Measurements from ENCODE around the gene IFFO2.

Gene IFFO2

GRCh38 chr1:18882486-18882885, 74.0 kb downstream of the IFFO2 start:
- TF ChIP-seq CTCF (IDR thresholded peaks at IDR 0.05; ENCODE audit: low read depth, low read length, poor library complexity, severe bottlenecking) (no peak), EZH2phosphoT487 (IDR thresholded peaks at IDR 0.05; ENCODE audit: borderline replicate concordance, low read length) (no peak)
- H3K79me2 ChIP-seq (ENCODE audit: control insufficient read depth, low read length) = no peaks in the 10 kb centered on the region
- H3K4me3 ChIP-seq (ENCODE audit: low read length) = no peak overlapping the region
- H3K9me3 ChIP-seq (ENCODE audit: control insufficient read depth, insufficient read depth, low read length) = no peaks in the 10 kb centered on the region
- H4K20me1 ChIP-seq (ENCODE audit: control insufficient read depth, insufficient read depth, low read depth, low read length) = no peaks in the 10 kb centered on the region; the same call in 1 of the 2 replicates
- no peaks in the 10 kb centered on the region for H3K4me1 ChIP-seq (ENCODE audit: control insufficient read depth, low read length)
- no peaks in the 10 kb centered on the region for H3K27me3 ChIP-seq (ENCODE audit: control insufficient read depth, low read length)
- no peaks in the 10 kb centered on the region for H3K9me2 ChIP-seq (replicated peaks; ENCODE audit: control insufficient read depth, low read length)
- H3K27ac ChIP-seq (ENCODE audit: low read depth, low read length) = no peak overlapping the region
- no peaks in the 10 kb centered on the region for H3F3A ChIP-seq (ENCODE audit: control insufficient read depth, insufficient read depth)
- no peak overlapping the region for H3K4me2 ChIP-seq (ENCODE audit: low read length)
- H3K36me3 ChIP-seq (ENCODE audit: control insufficient read depth, low read length) = no peaks in the 10 kb centered on the region

GRCh38 chr1:18881642-18882431, 74.6 kb downstream of the IFFO2 start:
- H3K27ac ChIP-seq (ENCODE audit: low read depth, low read length) = no peak overlapping the region
- H3K36me3 ChIP-seq (ENCODE audit: control insufficient read depth, low read length) = no peaks in the 10 kb centered on the region

GRCh38 chr1:18881164-18881563, 75.3 kb downstream of the IFFO2 start:
- H3K4me2 ChIP-seq (ENCODE audit: low read length) = no peak overlapping the region
- no peak overlapping the region for H3K27ac ChIP-seq (ENCODE audit: low read depth, low read length)
- no peaks in the 10 kb centered on the region for H3K36me3 ChIP-seq (ENCODE audit: control insufficient read depth, low read length)
- H3K27me3 ChIP-seq (ENCODE audit: control insufficient read depth, low read length) = no peaks in the 10 kb centered on the region
- TF ChIP-seq EZH2phosphoT487 (IDR thresholded peaks at IDR 0.05; ENCODE audit: borderline replicate concordance, low read length) = no peak
- TF ChIP-seq CTCF (IDR thresholded peaks at IDR 0.05; ENCODE audit: low read depth, low read length, poor library complexity, severe bottlenecking) = no peak
- H4K20me1 ChIP-seq (ENCODE audit: control insufficient read depth, insufficient read depth, low read depth, low read length) = no peaks in the 10 kb centered on the region; the same call in 1 of the 2 replicates
- no peaks in the 10 kb centered on the region for H3K4me1 ChIP-seq (ENCODE audit: control insufficient read depth, low read length)
- no peaks in the 10 kb centered on the region for H3F3A ChIP-seq (ENCODE audit: control insufficient read depth, insufficient read depth)
- H3K4me3 ChIP-seq (ENCODE audit: low read length) = no peak overlapping the region
- no peaks in the 10 kb centered on the region for H3K79me2 ChIP-seq (ENCODE audit: control insufficient read depth, low read length)
- H3K9me3 ChIP-seq (ENCODE audit: control insufficient read depth, insufficient read depth, low read length) = no peaks in the 10 kb centered on the region
- no peaks in the 10 kb centered on the region for H3K9me2 ChIP-seq (replicated peaks; ENCODE audit: control insufficient read depth, low read length)

More at GRCh38 chr1:18881642-18882431, 74.6 kb downstream of the IFFO2 start:
- Histone ChIP-seq H3K9me2 (replicated peaks; ENCODE audit: control insufficient read depth, low read length) (no peaks in the 10 kb centered on the region), H3K4me3 (ENCODE audit: low read length) (no peak overlapping the region), H3K4me2 (ENCODE audit: low read length) (no peak overlapping the region), H4K20me1 (ENCODE audit: control insufficient read depth, insufficient read depth, low read depth, low read length) (no peaks in the 10 kb centered on the region; the same call in 1 of the 2 replicates), H3K27me3 (ENCODE audit: control insufficient read depth, low read length) (no peaks in the 10 kb centered on the region), H3K4me1 (ENCODE audit: control insufficient read depth, low read length) (no peaks in the 10 kb centered on the region), H3K9me3 (ENCODE audit: control insufficient read depth, insufficient read depth, low read length) (no peaks in the 10 kb centered on the region), H3K79me2 (ENCODE audit: control insufficient read depth, low read length) (no peaks in the 10 kb centered on the region), H3F3A (ENCODE audit: control insufficient read depth, insufficient read depth) (no peaks in the 10 kb centered on the region)
- TF ChIP-seq EZH2phosphoT487 (IDR thresholded peaks at IDR 0.05; ENCODE audit: borderline replicate concordance, low read length) (no peak), CTCF (IDR thresholded peaks at IDR 0.05; ENCODE audit: low read depth, low read length, poor library complexity, severe bottlenecking) (no peak)

Data from DOHH2 (cell line).